HG03342 (cell line): ENCODE results near the gene POLK.
"Not testable (repeated sequence)": the region's sequence is repeated elsewhere in the genome, so short reads cannot be mapped to it uniquely, and the experiment has no call there.

ENCODE experiments used
- ATAC-seq: cut with Tn5 transposase; IDR thresholded peaks from one replicate; pipeline ENCODE4 v1.9.1; 2021; ENCODE audit warnings: mild to moderate bottlenecking, moderate library complexity; ENCODE audit not compliant: unreplicated experiment

POLK gene

GRCh38 chr5:75511435-75512382 is at the start of gene POLK, which contains the start of gene CERT1:
Gene POLK, plus strand, starts transcription at chr5:75511891.
Gene CERT1, minus strand, starts transcription at chr5:75511629. Its CDS starts 422 bp downstream, at chr5:75511207.
- ATAC-seq: peak; percentile 85

GRCh38 chr5:75463726-75464125 is 48.0 kb upstream of the POLK start:
- no peak for ATAC-seq

GRCh38 chr5:75465480-75465879 is 46.2 kb upstream of the POLK start:
- ATAC-seq: no peak

GRCh38 chr5:75466006-75466716 is 45.5 kb upstream of the POLK start:
- ATAC-seq: no peak

DNA sequence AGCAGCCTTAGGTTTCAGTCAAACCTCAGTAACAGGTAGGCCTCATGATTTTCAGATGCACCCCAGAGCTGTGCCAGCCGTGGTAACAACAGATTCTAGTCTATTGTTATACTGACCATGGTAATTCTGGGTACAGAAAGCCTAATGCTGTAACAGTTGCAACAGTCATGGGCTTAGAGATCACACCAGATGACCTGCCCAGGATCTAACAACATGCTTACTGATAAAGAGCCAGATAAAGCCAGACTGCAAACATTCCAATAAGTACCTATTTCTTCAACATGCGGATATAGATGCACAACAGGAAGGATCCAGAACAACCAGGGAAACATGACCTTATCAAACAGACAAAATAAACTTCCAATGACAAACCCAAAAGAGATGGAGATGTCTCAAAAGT is 43.1 kb upstream of the POLK start:
- ATAC-seq: no peak

- no peak for ATAC-seq
Observed at GRCh38 chr5:75469017-75469416, 42.7 kb upstream of the POLK start.

- no peak for ATAC-seq
Observed at GRCh38 chr5:75471193-75471592, 40.5 kb upstream of the POLK start.

DNA sequence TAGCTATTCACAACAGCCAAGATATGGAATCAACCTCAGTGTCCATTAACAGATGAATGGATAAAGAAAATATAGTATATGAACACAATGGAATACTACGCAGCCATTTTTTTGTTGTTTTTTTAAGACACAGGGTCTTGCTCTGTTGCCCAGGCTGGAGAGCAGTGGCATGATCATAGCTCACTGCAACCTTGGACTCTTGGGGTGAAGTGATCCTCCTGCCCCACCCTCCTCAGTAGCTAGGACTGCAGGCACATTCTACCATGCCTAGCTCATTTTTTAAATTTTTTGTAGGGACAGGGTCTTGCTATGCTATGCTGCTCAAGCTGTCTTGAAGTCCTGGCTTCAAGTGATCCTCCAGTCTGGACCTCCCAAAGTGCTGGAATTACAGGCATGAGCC is 38.7 kb upstream of the POLK start:
- ATAC-seq: no peak

GRCh38 chr5:75473463-75473862 is 38.2 kb upstream of the POLK start:
- no peak for ATAC-seq

GRCh38 chr5:75475364-75475763 is 36.3 kb upstream of the POLK start:
- no peak for ATAC-seq

DNA sequence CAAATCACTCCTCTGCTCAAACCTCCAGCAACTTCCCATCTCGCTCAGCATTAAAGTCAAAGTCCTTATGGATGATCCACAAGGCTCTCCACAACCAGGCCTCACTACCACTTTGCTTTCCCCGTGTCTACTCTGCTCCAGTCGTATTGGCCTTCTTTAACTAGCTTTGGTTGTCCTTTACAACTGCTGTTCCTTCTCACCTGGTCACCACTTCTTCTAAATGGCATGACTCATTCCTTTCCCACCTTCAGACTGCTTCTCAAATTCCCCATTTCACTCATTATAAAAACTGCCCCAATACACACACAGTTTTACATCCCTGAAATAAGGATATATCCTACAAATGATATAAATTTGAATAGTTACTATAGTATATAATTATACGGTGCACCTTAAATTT is 30.7 kb upstream of the POLK start:
- no peak for ATAC-seq

GRCh38 chr5:75482482-75482881 is 29.2 kb upstream of the POLK start:
- no peak for ATAC-seq

DNA sequence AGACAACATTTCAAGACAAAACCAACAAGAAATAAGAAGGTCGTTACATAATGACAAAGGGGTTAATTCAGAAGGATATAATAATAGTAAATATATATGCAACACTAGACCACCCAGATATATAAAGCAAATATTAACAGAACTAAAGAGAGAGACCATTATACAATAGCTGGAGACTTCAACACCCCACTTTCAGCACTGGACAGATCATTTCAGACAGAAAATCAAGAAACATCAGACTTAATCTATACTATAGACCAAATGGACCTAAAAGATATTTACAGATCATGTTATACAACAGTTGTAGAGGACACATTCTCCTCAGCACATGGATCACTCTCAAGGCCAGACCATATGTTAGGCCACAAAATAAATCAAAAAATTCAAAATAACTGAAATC is 27.1 kb upstream of the POLK start:
- ATAC-seq: no peak

DNA sequence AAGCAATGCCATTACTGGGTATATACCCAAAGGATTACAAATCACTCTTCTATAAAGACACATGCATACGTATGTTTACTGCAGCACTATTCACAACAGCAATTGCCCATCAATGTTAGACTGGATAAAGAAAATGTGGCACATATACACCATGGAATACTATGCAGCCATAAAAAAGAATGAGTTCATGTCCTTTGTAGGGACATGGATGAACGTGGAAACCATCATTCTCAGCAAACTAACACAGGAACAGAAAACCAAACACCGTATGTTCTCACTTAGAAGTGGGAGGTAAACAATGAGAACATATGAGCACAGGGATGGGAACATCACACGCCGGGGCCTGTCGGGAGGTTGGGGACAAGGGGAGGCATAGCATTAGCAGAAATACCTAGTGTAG is 21.8 kb upstream of the POLK start:
- ATAC-seq: not testable (repeated sequence)

DNA sequence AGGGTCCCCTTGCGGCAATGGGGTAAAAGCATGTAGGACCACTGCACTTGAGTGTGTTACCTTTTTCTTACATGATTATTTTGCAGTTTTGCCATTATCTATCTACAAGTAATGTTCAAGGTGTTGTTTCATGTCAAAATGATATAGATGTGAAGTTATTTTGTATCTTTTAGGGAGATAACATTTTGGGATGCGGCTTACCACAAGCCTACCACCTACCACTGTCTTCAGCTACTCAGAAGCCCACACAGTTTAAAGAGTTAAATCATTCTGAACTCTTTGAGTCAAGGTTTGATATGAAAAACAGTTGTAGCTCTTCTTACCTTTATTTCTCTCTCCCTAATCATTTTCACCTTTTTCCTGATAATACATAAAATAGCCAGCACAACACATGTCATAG is 20.1 kb upstream of the POLK start:
- no peak for ATAC-seq

GRCh38 chr5:75496026-75496425 is 15.7 kb upstream of the POLK start:
- no peak for ATAC-seq

- ATAC-seq: no peak
Observed at GRCh38 chr5:75498208-75498777, 13.4 kb upstream of the POLK start.

DNA sequence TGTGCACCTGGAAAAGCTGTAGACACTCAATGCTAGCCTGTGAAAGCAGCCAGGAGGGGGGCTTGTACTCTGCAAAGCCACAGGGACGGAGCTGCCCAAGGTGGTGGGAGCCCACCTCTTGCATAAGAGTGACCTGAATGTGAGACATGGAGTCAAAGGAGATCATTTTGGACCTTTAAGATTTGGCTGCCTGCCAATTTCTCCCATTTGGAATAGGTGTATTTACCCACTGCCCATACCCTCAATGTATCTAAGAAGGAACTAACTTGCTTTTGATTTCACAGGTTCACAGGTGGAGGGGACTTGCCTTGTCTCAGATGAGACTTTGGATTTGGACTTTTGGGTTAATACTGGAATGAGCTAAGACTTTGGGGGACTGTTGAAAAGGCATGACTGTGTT is 12.8 kb upstream of the POLK start:
- not testable (repeated sequence) for ATAC-seq

- not testable (repeated sequence) for ATAC-seq
Observed at GRCh38 chr5:75505112-75505511, 6.6 kb upstream of the POLK start.

DNA sequence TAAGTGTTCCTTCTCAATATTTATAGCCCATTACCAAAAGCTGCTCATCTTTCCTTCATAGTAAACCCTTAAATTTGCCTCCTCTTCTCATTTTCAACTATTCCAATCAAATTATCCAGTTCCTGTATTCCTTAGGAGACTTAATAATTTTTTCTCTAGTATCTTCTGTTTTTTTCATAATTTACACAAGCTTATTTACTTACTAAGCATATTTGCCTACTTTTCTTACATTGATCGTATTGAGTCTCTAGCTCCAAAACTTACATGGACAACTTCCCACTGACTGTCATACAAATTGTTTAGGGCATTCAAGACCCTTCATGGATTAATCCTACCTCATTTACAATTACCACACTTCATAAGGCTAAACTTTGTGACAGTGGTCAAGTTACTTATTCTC is 3.9 kb upstream of the POLK start:
- no peak for ATAC-seq

- ATAC-seq: no peak
Observed at GRCh38 chr5:75509546-75509945, 2.1 kb upstream of the POLK start.

DNA sequence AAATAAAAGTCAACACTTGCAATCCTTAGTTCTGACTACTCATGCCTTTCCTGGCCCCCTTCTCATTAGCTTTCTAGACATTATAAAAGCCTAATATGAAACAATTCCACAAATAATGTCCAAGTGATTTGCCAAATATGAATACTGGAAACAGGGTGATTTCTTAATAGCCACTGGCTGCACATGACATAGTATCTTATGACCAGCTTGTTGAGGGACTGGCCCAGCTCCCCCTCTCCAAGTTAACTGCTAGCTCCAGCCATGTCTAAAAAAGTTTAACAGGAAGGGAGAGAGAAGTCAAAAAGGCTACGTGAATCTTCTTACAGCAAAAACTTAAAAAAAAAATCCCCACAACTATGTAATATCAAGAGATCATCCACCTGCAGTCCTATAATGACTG is 1.7 kb upstream of the POLK start:
- no peak for ATAC-seq
